Measurements from ENCODE around the gene NDUFV1.
"Not testable (repeated sequence)": the region's sequence is repeated elsewhere in the genome, so short reads cannot be mapped to it uniquely, and the experiment has no call there.

The NDUFV1 gene

GRCh38 chr11:67611165-67611564, 4.4 kb downstream of the NDUFV1 start:
- no peak overlapping the region for H3K4me3 ChIP-seq (ENCODE audit: low read depth, low read length)

GRCh38 chr11:67611704-67612587, 5.2 kb downstream of the NDUFV1 start:
- no peak overlapping the region for H3K4me3 ChIP-seq (ENCODE audit: low read depth, low read length)

GRCh38 chr11:67612751-67613150, 6.0 kb downstream of the NDUFV1 start:
- H3K4me3 ChIP-seq (ENCODE audit: low read depth, low read length) = no peak overlapping the region

GRCh38 chr11:67613313-67613959, 6.7 kb downstream of the NDUFV1 start:
- no peak overlapping the region for H3K4me3 ChIP-seq (ENCODE audit: low read depth, low read length)

GRCh38 chr11:67613960-67614715, 7.4 kb downstream of the NDUFV1 start:
- no peak overlapping the region for H3K4me3 ChIP-seq (ENCODE audit: low read depth, low read length)

GRCh38 chr11:67614730-67615714, 8.3 kb downstream of the NDUFV1 start:
- H3K4me3 ChIP-seq (ENCODE audit: low read depth, low read length) = no peak overlapping the region

- H3K4me3 ChIP-seq (ENCODE audit: low read depth, low read length) = no peak overlapping the region
Measured at GRCh38 chr11:67615728-67616430, 9.1 kb downstream of the NDUFV1 start.

GRCh38 chr11:67616431-67617242, 9.9 kb downstream of the NDUFV1 start:
- H3K4me3 ChIP-seq (ENCODE audit: low read depth, low read length) = no peak overlapping the region

- H3K4me3 ChIP-seq (ENCODE audit: low read depth, low read length) = no peak overlapping the region
Measured at GRCh38 chr11:67617243-67617953, 10.7 kb downstream of the NDUFV1 start.

GRCh38 chr11:67618901-67619659, 12.3 kb downstream of the NDUFV1 start:
- not testable (repeated sequence) for H3K4me3 ChIP-seq (ENCODE audit: low read depth, low read length)

- H3K4me3 ChIP-seq (ENCODE audit: low read depth, low read length) = peak overlapping the region; percentile 72
Measured at GRCh38 chr11:67619683-67620618, 13.2 kb downstream of the NDUFV1 start.

GRCh38 chr11:67620621-67621020, 13.9 kb downstream of the NDUFV1 start:
- H3K4me3 ChIP-seq (ENCODE audit: low read depth, low read length) = peak overlapping the region; percentile 72

GRCh38 chr11:67621928-67622327, 15.2 kb downstream of the NDUFV1 start:
- H3K4me3 ChIP-seq (ENCODE audit: low read depth, low read length) = peak overlapping the region; percentile 72

GRCh38 chr11:67622905-67623304, 16.2 kb downstream of the NDUFV1 start:
- not testable (repeated sequence) for H3K4me3 ChIP-seq (ENCODE audit: low read depth, low read length)

GRCh38 chr11:67623795-67624194, 17.1 kb downstream of the NDUFV1 start:
- not testable (repeated sequence) for H3K4me3 ChIP-seq (ENCODE audit: low read depth, low read length)

- H3K4me3 ChIP-seq (ENCODE audit: low read depth, low read length) = not testable (repeated sequence)
Measured at GRCh38 chr11:67626131-67626833, 19.5 kb downstream of the NDUFV1 start.

Measured in iPS-11a (cell line).